ENCODE results near the gene MAPK7.

The MAPK7 gene

GRCh38 chr17:19378416-19379360, at the start of gene MAPK7:
Gene MAPK7 (plus strand): TSS chr17:19378498. CDS start chr17:19378901, 403 bp downstream.
- Histone ChIP-seq H3K9ac (ENCODE audit: low read length) (peak within 1 kb of the TSS; percentile 73), H3K9me3 (ENCODE audit: low read length) (no peaks in the 10 kb centered on the region), H3K27ac (ENCODE audit: low read depth, low read length) (peak within 1 kb of the TSS; percentile 96), H3K27me3 (ENCODE audit: control insufficient read depth in 1 of 2, insufficient read depth in 2 of 2, low read length in 2 of 2) (no peaks in the 10 kb centered on the region), H3K4me3 (ENCODE audit: low read depth in 1 of 2, low read length in 2 of 2) (peak within 1 kb of the TSS; percentile 64 to 82), H3K36me3 (ENCODE audit: insufficient read depth, low read length) (peaks cover 35% of the 10 kb centered on the region), H3K4me1 (ENCODE audit: insufficient read depth, low read length) (peaks cover 38% of the 10 kb centered on the region)

GRCh38 chr17:19329136-19329535, 49.2 kb upstream of the MAPK7 start:
- H3K36me3 ChIP-seq (ENCODE audit: insufficient read depth, low read length), result peaks cover 23% of the 10 kb centered on the region
- H3K9ac ChIP-seq (ENCODE audit: low read length), result no peak overlapping the region
- no peaks in the 10 kb centered on the region for H3K27me3 ChIP-seq (ENCODE audit: control insufficient read depth in 1 of 2, insufficient read depth in 2 of 2, low read length in 2 of 2)
- no peaks in the 10 kb centered on the region for H3K9me3 ChIP-seq (ENCODE audit: low read length)
- H3K4me1 ChIP-seq (ENCODE audit: insufficient read depth, low read length), result no peaks in the 10 kb centered on the region
- H3K4me3 ChIP-seq (ENCODE audit: low read depth in 1 of 2, low read length in 2 of 2), result no peak overlapping the region
- H3K27ac ChIP-seq (ENCODE audit: low read depth, low read length), result no peak overlapping the region

- Histone ChIP-seq H3K4me1 (ENCODE audit: insufficient read depth, low read length) (no peaks in the 10 kb centered on the region), H3K27ac (ENCODE audit: low read depth, low read length) (no peak overlapping the region), H3K9me3 (ENCODE audit: low read length) (no peaks in the 10 kb centered on the region), H3K4me3 (ENCODE audit: low read depth in 1 of 2, low read length in 2 of 2) (no peak overlapping the region), H3K27me3 (ENCODE audit: control insufficient read depth in 1 of 2, insufficient read depth in 2 of 2, low read length in 2 of 2) (no peaks in the 10 kb centered on the region), H3K9ac (ENCODE audit: low read length) (no peak overlapping the region), H3K36me3 (ENCODE audit: insufficient read depth, low read length) (peaks cover 27% of the 10 kb centered on the region)
Observed at GRCh38 chr17:19329839-19330238, 48.5 kb upstream of the MAPK7 start.

GRCh38 chr17:19330271-19330670, 48.0 kb upstream of the MAPK7 start:
- no peak overlapping the region for H3K27ac ChIP-seq (ENCODE audit: low read depth, low read length)
- no peak overlapping the region for H3K9ac ChIP-seq (ENCODE audit: low read length)
- no peak overlapping the region for H3K4me3 ChIP-seq (ENCODE audit: low read depth in 1 of 2, low read length in 2 of 2)
- peaks cover 27% of the 10 kb centered on the region for H3K36me3 ChIP-seq (ENCODE audit: insufficient read depth, low read length)
- no peaks in the 10 kb centered on the region for H3K4me1 ChIP-seq (ENCODE audit: insufficient read depth, low read length)
- H3K27me3 ChIP-seq (ENCODE audit: control insufficient read depth in 1 of 2, insufficient read depth in 2 of 2, low read length in 2 of 2), result no peaks in the 10 kb centered on the region
- H3K9me3 ChIP-seq (ENCODE audit: low read length), result no peaks in the 10 kb centered on the region

- Histone ChIP-seq H3K4me3 (ENCODE audit: low read depth in 1 of 2, low read length in 2 of 2) (no peak overlapping the region), H3K36me3 (ENCODE audit: insufficient read depth, low read length) (peaks cover 34% of the 10 kb centered on the region), H3K4me1 (ENCODE audit: insufficient read depth, low read length) (no peaks in the 10 kb centered on the region), H3K27ac (ENCODE audit: low read depth, low read length) (no peak overlapping the region), H3K9ac (ENCODE audit: low read length) (no peak overlapping the region), H3K9me3 (ENCODE audit: low read length) (no peaks in the 10 kb centered on the region), H3K27me3 (ENCODE audit: control insufficient read depth in 1 of 2, insufficient read depth in 2 of 2, low read length in 2 of 2) (no peaks in the 10 kb centered on the region)
Observed at GRCh38 chr17:19331134-19331533, 47.2 kb upstream of the MAPK7 start.

- H3K36me3 ChIP-seq (ENCODE audit: insufficient read depth, low read length), result peaks cover 37% of the 10 kb centered on the region
- no peaks in the 10 kb centered on the region for H3K4me1 ChIP-seq (ENCODE audit: insufficient read depth, low read length)
Observed at GRCh38 chr17:19331543-19332245, 46.6 kb upstream of the MAPK7 start.

GRCh38 chr17:19332371-19333131, 45.7 kb upstream of the MAPK7 start:
- Histone ChIP-seq H3K4me1 (ENCODE audit: insufficient read depth, low read length) (no peaks in the 10 kb centered on the region), H3K9me3 (ENCODE audit: low read length) (no peaks in the 10 kb centered on the region), H3K9ac (ENCODE audit: low read length) (no peak overlapping the region), H3K27ac (ENCODE audit: low read depth, low read length) (no peak overlapping the region), H3K4me3 (ENCODE audit: low read depth in 1 of 2, low read length in 2 of 2) (no peak overlapping the region), H3K27me3 (ENCODE audit: control insufficient read depth in 1 of 2, insufficient read depth in 2 of 2, low read length in 2 of 2) (no peaks in the 10 kb centered on the region), H3K36me3 (ENCODE audit: insufficient read depth, low read length) (peaks cover 39% of the 10 kb centered on the region)

More at GRCh38 chr17:19331543-19332245, 46.6 kb upstream of the MAPK7 start:
- no peak overlapping the region for H3K4me3 ChIP-seq (ENCODE audit: low read depth in 1 of 2, low read length in 2 of 2)
- H3K9ac ChIP-seq (ENCODE audit: low read length), result no peak overlapping the region
- no peaks in the 10 kb centered on the region for H3K9me3 ChIP-seq (ENCODE audit: low read length)
- H3K27ac ChIP-seq (ENCODE audit: low read depth, low read length), result no peak overlapping the region
- no peaks in the 10 kb centered on the region for H3K27me3 ChIP-seq (ENCODE audit: control insufficient read depth in 1 of 2, insufficient read depth in 2 of 2, low read length in 2 of 2)

GRCh38 chr17:19333132-19333440, 45.2 kb upstream of the MAPK7 start:
- H3K4me1 ChIP-seq (ENCODE audit: insufficient read depth, low read length), result peaks cover 3% of the 10 kb centered on the region
- H3K4me3 ChIP-seq (ENCODE audit: low read depth in 1 of 2, low read length in 2 of 2), result no peak overlapping the region
- H3K9ac ChIP-seq (ENCODE audit: low read length), result no peak overlapping the region
- peaks cover 39% of the 10 kb centered on the region for H3K36me3 ChIP-seq (ENCODE audit: insufficient read depth, low read length)
- no peak overlapping the region for H3K27ac ChIP-seq (ENCODE audit: low read depth, low read length)
- H3K9me3 ChIP-seq (ENCODE audit: low read length), result no peaks in the 10 kb centered on the region
- no peaks in the 10 kb centered on the region for H3K27me3 ChIP-seq (ENCODE audit: control insufficient read depth in 1 of 2, insufficient read depth in 2 of 2, low read length in 2 of 2)

- H3K9me3 ChIP-seq (ENCODE audit: low read length), result no peaks in the 10 kb centered on the region
- H3K4me1 ChIP-seq (ENCODE audit: insufficient read depth, low read length), result peaks cover 8% of the 10 kb centered on the region
- H3K9ac ChIP-seq (ENCODE audit: low read length), result no peak overlapping the region
- H3K27ac ChIP-seq (ENCODE audit: low read depth, low read length), result no peak overlapping the region
- peaks cover 39% of the 10 kb centered on the region for H3K36me3 ChIP-seq (ENCODE audit: insufficient read depth, low read length)
- H3K4me3 ChIP-seq (ENCODE audit: low read depth in 1 of 2, low read length in 2 of 2), result no peak overlapping the region
- H3K27me3 ChIP-seq (ENCODE audit: control insufficient read depth in 1 of 2, insufficient read depth in 2 of 2, low read length in 2 of 2), result no peaks in the 10 kb centered on the region
Observed at GRCh38 chr17:19333736-19334290, 44.5 kb upstream of the MAPK7 start.

- H3K36me3 ChIP-seq (ENCODE audit: insufficient read depth, low read length), result peaks cover 33% of the 10 kb centered on the region
- H3K27ac ChIP-seq (ENCODE audit: low read depth, low read length), result no peak overlapping the region
- no peaks in the 10 kb centered on the region for H3K9me3 ChIP-seq (ENCODE audit: low read length)
- peaks cover 8% of the 10 kb centered on the region for H3K4me1 ChIP-seq (ENCODE audit: insufficient read depth, low read length)
- no peak overlapping the region for H3K9ac ChIP-seq (ENCODE audit: low read length)
- no peak overlapping the region for H3K4me3 ChIP-seq (ENCODE audit: low read depth in 1 of 2, low read length in 2 of 2)
- no peaks in the 10 kb centered on the region for H3K27me3 ChIP-seq (ENCODE audit: control insufficient read depth in 1 of 2, insufficient read depth in 2 of 2, low read length in 2 of 2)
Observed at GRCh38 chr17:19334331-19334730, 44.0 kb upstream of the MAPK7 start.

Data from muscle layer of colon (tissue), 2 donors.